A549 (cell line): ENCODE data around the gene FIZ1. TPM values are rescaled to one million over a fixed set of nuclear protein-coding genes. Genes with fewer than 3 reads are reported as not detected.
A peak's percentile ranks its signal among the peaks of the same experiment; 100 is the strongest.

Source experiments
- ATAC-seq, 2 experiments: fragments of 200-7000 bp in 1 of 2; fragments of >200 bp in 1 of 2; cut with Nextera tagmentation in 1 of 2; cut with Tn5 transposase in 1 of 2; 3 replicates each; pipeline versions ENCODE4 v1.8.0 to v1.9.1; 2018 to 2020; ENCODE audit warnings: mild to moderate bottlenecking in 1 of 2, moderate library complexity in 1 of 2
- CTCF ChIA-PET: fragments of 300-600 bp; sonication (Branson Sonifier 250); formaldehyde crosslinking; extraction: SDS; loops from one replicate; lab custom pipeline; 2021; ENCODE audit warnings: antibody characterized with exemption, inconsistent platforms; lab: Yijun Ruan, JAX
- POLR2A ChIA-PET: fragments of 350-600 bp; formaldehyde crosslinking; extraction: SDS; loops from one replicate; lab custom pipeline; 2021; ENCODE audit warnings: antibody characterized with exemption, inconsistent platforms; lab: Yijun Ruan, JAX
- DNase-seq, 2 experiments: peaks; one replicate each; pipeline versions ENCODE4 v3.0.0 to v3.0.0-alpha.2; 2011 to 2016; ENCODE audit warnings: low read depth in 1 of 2, low spot score in 1 of 2
- FAIRE-seq: peaks from 2 replicates; lab custom pipeline; 2011; peaks lifted over from hg19 to GRCh38; lab: Jason Lieb, UNC
- H3K27ac ChIP-seq, 2 experiments: fragments of >200 bp; sonication (Bioruptor Twin); formaldehyde crosslinking; 3 replicates each; pipeline ENCODE4 v1.5.1; 2016 to 2017
- H3K4me1 ChIP-seq: fragments of >200 bp; sonication (Bioruptor Twin); formaldehyde crosslinking; 3 replicates; pipeline ENCODE4 v1.6.1; 2016
- H3K4me2 ChIP-seq: fragments of >200 bp; sonication (Bioruptor Twin); formaldehyde crosslinking; 3 replicates; pipeline ENCODE4 v1.6.1; 2016
- H3K4me3 ChIP-seq: fragments of >200 bp; sonication (Bioruptor Twin); formaldehyde crosslinking; 3 replicates; pipeline ENCODE4 v1.5.1; 2016
- H3K9me3 ChIP-seq: fragments of >200 bp; sonication (Bioruptor Twin); formaldehyde crosslinking; 3 replicates; pipeline ENCODE4 v1.6.1; 2016
- CHD2 ChIP-seq: fragments of 150-350 bp; IDR thresholded peaks from 2 replicates; pipeline ENCODE4 v1.6.1; 2014; ENCODE audit warnings: low read length; ENCODE audit not compliant: partially characterized antibody
- CHD4 ChIP-seq: fragments of 200-600 bp; sonication (generic); IDR thresholded peaks from 2 replicates; pipeline ENCODE4 v1.6.1; 2016; ENCODE audit warnings: antibody characterized with exemption, mild to moderate bottlenecking, borderline replicate concordance
- E2F6 ChIP-seq: IDR thresholded peaks from 2 replicates; pipeline ENCODE4 v1.6.1; 2012; ENCODE audit warnings: low read depth, borderline replicate concordance
- EHF ChIP-seq: fragments of 250-450 bp; sonication (Bioruptor Pico); IDR thresholded peaks from 2 replicates; pipeline ENCODE4 v1.5.0; 2020; ENCODE audit warnings: mild to moderate bottlenecking
- EHMT2 ChIP-seq: fragments of 200-600 bp; sonication (generic); IDR thresholded peaks from 2 replicates; pipeline ENCODE4 v1.6.1; 2016; ENCODE audit warnings: antibody characterized with exemption, low read depth, mild to moderate bottlenecking, moderate library complexity
- FOSL2 ChIP-seq, 2 experiments: fragments of 450-650 bp in 1 of 2; fragments of >200 bp in 1 of 2; sonication (Bioruptor Twin) in 1 of 2; formaldehyde crosslinking; IDR thresholded peaks; 2 replicates each; pipeline versions ENCODE4 v1.5.0 to v1.6.1; 2016 to 2020; ENCODE audit warnings: mild to moderate bottlenecking in 1 of 2, moderate library complexity in 1 of 2
- GATA3 ChIP-seq: IDR thresholded peaks from 2 replicates; pipeline ENCODE4 v1.6.1; 2012; ENCODE audit warnings: borderline replicate concordance
- HDAC2 ChIP-seq: fragments of 200-600 bp; sonication (generic); IDR thresholded peaks from 2 replicates; pipeline ENCODE4 v1.6.1; 2016
- HEYL ChIP-seq: fragments of 250-450 bp; sonication (Bioruptor Pico); IDR thresholded peaks from 2 replicates; pipeline ENCODE4 v1.8.0; 2021; ENCODE audit warnings: mild to moderate bottlenecking, moderate library complexity
- KDM1A ChIP-seq: fragments of 200-600 bp; sonication (generic); IDR thresholded peaks from 2 replicates; pipeline ENCODE4 v1.6.1; 2016; ENCODE audit warnings: low read depth, mild to moderate bottlenecking
- MAX ChIP-seq: IDR thresholded peaks from 2 replicates; pipeline ENCODE4 v1.6.1; 2012
- NFE2L2 ChIP-seq: fragments of 150-350 bp; conservative IDR thresholded peaks from 2 replicates; pipeline ENCODE4 v1.6.1; 2014; ENCODE audit warnings: low read length
- RFX5 ChIP-seq: fragments of 450-650 bp; IDR thresholded peaks from 2 replicates; pipeline ENCODE4 v1.7.1; 2014; ENCODE audit warnings: antibody characterized with exemption, mild to moderate bottlenecking, moderate library complexity
- RNF2 ChIP-seq: fragments of 200-600 bp; sonication (generic); IDR thresholded peaks from 2 replicates; pipeline ENCODE4 v1.6.1; 2016; ENCODE audit warnings: low read depth, mild to moderate bottlenecking, antibody characterized with exemption, moderate library complexity, borderline replicate concordance
- TFCP2L1 ChIP-seq: fragments of 250-450 bp; sonication (Bioruptor Pico); IDR thresholded peaks from 2 replicates; pipeline ENCODE4 v1.5.0; 2021; ENCODE audit warnings: mild to moderate bottlenecking
- WGBS: methylation state at CpG from one replicate; pipeline ENCODE4 v1.1.6; 2017; ENCODE audit errors: missing lambda C conversion rate; 5-methylcytosine and 5-hydroxymethylcytosine counted together
- polyA plus RNA-seq, 4 experiments: library from polyadenylated mRNA; depleted of rRNA in 3 of 4; stranded (reverse); fragments of >200 nt; fragmentation: RNase III in 1 of 4; extraction: RNeasy Plus Mini Kit Qiagen cat#74134 plus additional on column Dnase treatment in 1 of 4; gene quantifications; 2 replicates in 3 of 4; 3 replicates in 1 of 4; pipeline ENCODE4 v1.2.3, GENCODE V29; 2011 to 2017
- TF ChIP-seq, protein P1 (sequence below): fragments of 200-600 bp; sonication (generic); IDR thresholded peaks from 2 replicates; pipeline ENCODE4 v1.6.1; 2016; ENCODE audit warnings: antibody characterized with exemption, mild to moderate bottlenecking, moderate library complexity
- TF ChIP-seq, protein P2 (sequence below): fragments of >200 bp; sonication (Bioruptor Twin); formaldehyde crosslinking; IDR thresholded peaks from 2 replicates; pipeline ENCODE4 v1.6.1; 2016
- TF ChIP-seq, protein P3 (sequence below): fragments of 250-450 bp; sonication (Bioruptor Pico); IDR thresholded peaks from 2 replicates; pipeline ENCODE4 v1.5.0; 2021; ENCODE audit warnings: mild to moderate bottlenecking, moderate library complexity, borderline replicate concordance
- TF ChIP-seq, protein P4 (sequence below): IDR thresholded peaks from 2 replicates; pipeline ENCODE4 v1.6.1; 2012
- TF ChIP-seq, protein P5 (sequence below): fragments of 450-650 bp; IDR thresholded peaks from 2 replicates; pipeline ENCODE4 v1.6.1; 2014; ENCODE audit warnings: antibody characterized with exemption

Gene FIZ1
- polyA plus RNA-seq, 2 of the 4 experiments (the other 2 are of a cell fraction) = 10.3 to 16.9 TPM

- peak; percentile 80 for TF ChIP-seq CHD2
- TF ChIP-seq, protein P1, sequence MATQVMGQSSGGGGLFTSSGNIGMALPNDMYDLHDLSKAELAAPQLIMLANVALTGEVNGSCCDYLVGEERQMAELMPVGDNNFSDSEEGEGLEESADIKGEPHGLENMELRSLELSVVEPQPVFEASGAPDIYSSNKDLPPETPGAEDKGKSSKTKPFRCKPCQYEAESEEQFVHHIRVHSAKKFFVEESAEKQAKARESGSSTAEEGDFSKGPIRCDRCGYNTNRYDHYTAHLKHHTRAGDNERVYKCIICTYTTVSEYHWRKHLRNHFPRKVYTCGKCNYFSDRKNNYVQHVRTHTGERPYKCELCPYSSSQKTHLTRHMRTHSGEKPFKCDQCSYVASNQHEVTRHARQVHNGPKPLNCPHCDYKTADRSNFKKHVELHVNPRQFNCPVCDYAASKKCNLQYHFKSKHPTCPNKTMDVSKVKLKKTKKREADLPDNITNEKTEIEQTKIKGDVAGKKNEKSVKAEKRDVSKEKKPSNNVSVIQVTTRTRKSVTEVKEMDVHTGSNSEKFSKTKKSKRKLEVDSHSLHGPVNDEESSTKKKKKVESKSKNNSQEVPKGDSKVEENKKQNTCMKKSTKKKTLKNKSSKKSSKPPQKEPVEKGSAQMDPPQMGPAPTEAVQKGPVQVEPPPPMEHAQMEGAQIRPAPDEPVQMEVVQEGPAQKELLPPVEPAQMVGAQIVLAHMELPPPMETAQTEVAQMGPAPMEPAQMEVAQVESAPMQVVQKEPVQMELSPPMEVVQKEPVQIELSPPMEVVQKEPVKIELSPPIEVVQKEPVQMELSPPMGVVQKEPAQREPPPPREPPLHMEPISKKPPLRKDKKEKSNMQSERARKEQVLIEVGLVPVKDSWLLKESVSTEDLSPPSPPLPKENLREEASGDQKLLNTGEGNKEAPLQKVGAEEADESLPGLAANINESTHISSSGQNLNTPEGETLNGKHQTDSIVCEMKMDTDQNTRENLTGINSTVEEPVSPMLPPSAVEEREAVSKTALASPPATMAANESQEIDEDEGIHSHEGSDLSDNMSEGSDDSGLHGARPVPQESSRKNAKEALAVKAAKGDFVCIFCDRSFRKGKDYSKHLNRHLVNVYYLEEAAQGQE = peak; percentile 67
- no peak for TF ChIP-seq RNF2
- peak; percentile 75 for TF ChIP-seq HDAC2
- peak; percentile 72; the same call in 1 of the 2 replicates for TF ChIP-seq RFX5
- TF ChIP-seq GATA3 = 0 out of 2 replicates have a peak, but pooled peaks have one; percentile 26
- no peak for TF ChIP-seq HEYL (CRISPR knock-in tag)
- peak; percentile 91 for TF ChIP-seq KDM1A
- TF ChIP-seq CHD4 = peak; percentile 84
- TF ChIP-seq MAX = peak; percentile 63
- TF ChIP-seq, protein P2, sequence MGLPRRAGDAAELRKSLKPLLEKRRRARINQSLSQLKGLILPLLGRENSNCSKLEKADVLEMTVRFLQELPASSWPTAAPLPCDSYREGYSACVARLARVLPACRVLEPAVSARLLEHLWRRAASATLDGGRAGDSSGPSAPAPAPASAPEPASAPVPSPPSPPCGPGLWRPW = no peak
- no peak for TF ChIP-seq FOSL2 (IDR thresholded peaks at IDR 0.05)
- 0 out of 2 replicates have a peak, but pooled peaks have one; percentile 7 for TF ChIP-seq FOSL2 (CRISPR knock-in tag; IDR thresholded peaks at IDR 0.05)
- TF ChIP-seq E2F6 = peak; percentile 58; the same call in 1 of the 2 replicates
- TF ChIP-seq EHF (CRISPR knock-in tag) = no peak
- Histone ChIP-seq H3K4me1 (peaks cover 22% of the 10 kb centered on the region), H3K4me3 (peak overlapping the region; percentile 43), H3K4me2 (peak overlapping the region; percentile 79), H3K9me3 (no peaks in the 10 kb centered on the region), H3K27ac (peak overlapping the region; percentile 53 to 79)
- peak; percentile 86 to 88 for ATAC-seq
- DNase-seq = peak; percentile 97 to 98
- peak; percentile 97 for FAIRE-seq
- ChIA-PET POLR2A (interaction anchor here (0.6 to 2.4 kb wide), 6 partner anchors 12 to 462 kb away, joined by 3 to 23 read pairs (median 5); partner anchors contain the start of genes FIZ1, KMT5C, ZNF524 and ZNF865), CTCF (interaction anchor here (0.8 to 3.7 kb wide), 13 partner anchors 9 to 120 kb away, joined by 3 to 17 read pairs (median 7); partner anchors contain the start of gene ZNF865)
- 2% methylated on average over 39 of the region's 40 CpGs for WGBS
Measured at GRCh38 chr19:55586976-55587668, 12.2 kb downstream of the FIZ1 start.

- CTCF ChIA-PET = interaction anchor here (0.6 to 3.7 kb wide), 8 partner anchors 10 to 82 kb away, joined by 3 to 17 read pairs (median 7); partner anchors contain the start of gene FIZ1
- POLR2A ChIA-PET = interaction anchor here (0.5 to 2.2 kb wide), 6 partner anchors 13 to 109 kb away, joined by 3 to 7 read pairs (median 4); partner anchors contain the start of genes FIZ1 and ZNF628
- Histone ChIP-seq H3K4me3 (peak overlapping the region; percentile 9; the same call in 2 of the 3 replicates), H3K27ac (peak overlapping the region; percentile 57 to 73), H3K9me3 (no peaks in the 10 kb centered on the region), H3K4me1 (peaks cover 34% of the 10 kb centered on the region), H3K4me2 (peak overlapping the region; percentile 79)
- ATAC-seq (peak; percentile 22 to 68; a peak in 4 of 6 replicates), FAIRE-seq (no peak), DNase-seq (peak in 1 of 2 experiments; percentile 61)
- TF ChIP-seq NFE2L2 (no peak), EHMT2 (no peak), RFX5 (no peak), TFCP2L1 (no peak), GATA3 (no peak), MAX (no peak)
- TF ChIP-seq, protein P3, sequence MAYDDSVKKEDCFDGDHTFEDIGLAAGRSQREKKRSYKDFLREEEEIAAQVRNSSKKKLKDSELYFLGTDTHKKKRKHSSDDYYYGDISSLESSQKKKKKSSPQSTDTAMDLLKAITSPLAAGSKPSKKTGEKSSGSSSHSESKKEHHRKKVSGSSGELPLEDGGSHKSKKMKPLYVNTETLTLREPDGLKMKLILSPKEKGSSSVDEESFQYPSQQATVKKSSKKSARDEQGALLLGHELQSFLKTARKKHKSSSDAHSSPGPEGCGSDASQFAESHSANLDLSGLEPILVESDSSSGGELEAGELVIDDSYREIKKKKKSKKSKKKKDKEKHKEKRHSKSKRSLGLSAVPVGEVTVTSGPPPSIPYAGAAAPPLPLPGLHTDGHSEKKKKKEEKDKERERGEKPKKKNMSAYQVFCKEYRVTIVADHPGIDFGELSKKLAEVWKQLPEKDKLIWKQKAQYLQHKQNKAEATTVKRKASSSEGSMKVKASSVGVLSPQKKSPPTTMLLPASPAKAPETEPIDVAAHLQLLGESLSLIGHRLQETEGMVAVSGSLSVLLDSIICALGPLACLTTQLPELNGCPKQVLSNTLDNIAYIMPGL (CRISPR knock-in tag) = no peak
- TF ChIP-seq, protein P4, sequence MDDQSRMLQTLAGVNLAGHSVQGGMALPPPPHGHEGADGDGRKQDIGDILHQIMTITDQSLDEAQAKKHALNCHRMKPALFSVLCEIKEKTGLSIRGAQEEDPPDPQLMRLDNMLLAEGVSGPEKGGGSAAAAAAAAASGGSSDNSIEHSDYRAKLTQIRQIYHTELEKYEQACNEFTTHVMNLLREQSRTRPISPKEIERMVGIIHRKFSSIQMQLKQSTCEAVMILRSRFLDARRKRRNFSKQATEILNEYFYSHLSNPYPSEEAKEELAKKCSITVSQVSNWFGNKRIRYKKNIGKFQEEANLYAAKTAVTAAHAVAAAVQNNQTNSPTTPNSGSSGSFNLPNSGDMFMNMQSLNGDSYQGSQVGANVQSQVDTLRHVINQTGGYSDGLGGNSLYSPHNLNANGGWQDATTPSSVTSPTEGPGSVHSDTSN = peak; percentile 68
- TF ChIP-seq, protein P5, sequence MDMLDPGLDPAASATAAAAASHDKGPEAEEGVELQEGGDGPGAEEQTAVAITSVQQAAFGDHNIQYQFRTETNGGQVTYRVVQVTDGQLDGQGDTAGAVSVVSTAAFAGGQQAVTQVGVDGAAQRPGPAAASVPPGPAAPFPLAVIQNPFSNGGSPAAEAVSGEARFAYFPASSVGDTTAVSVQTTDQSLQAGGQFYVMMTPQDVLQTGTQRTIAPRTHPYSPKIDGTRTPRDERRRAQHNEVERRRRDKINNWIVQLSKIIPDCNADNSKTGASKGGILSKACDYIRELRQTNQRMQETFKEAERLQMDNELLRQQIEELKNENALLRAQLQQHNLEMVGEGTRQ = 0 out of 2 replicates have a peak, but pooled peaks have one; percentile 31
- 43% methylated on average over 36 of the region's 36 CpGs for WGBS
Measured at GRCh38 chr19:55585658-55586339, 13.5 kb downstream of the FIZ1 start.
